GM23338 (cell line): Measurements from ENCODE around the gene PSMB10. TPM values are rescaled to one million over a fixed set of nuclear protein-coding genes. Genes with fewer than 3 reads are reported as not detected.

Experiments used
- ATAC-seq: fragments of 200-7000 bp; cut with Tn5 transposase; 3 replicates; pipeline ENCODE4 v1.9.1; 2020
- DNase-seq: peaks from one replicate; pipeline ENCODE4 v3.0.0-alpha.2; 2015; ENCODE audit warnings: low spot score
- H2AFZ ChIP-seq: fragments of 200-600 bp; sonication (generic); 2 replicates; pipeline ENCODE4 v1.8.0; 2016; ENCODE audit warnings: antibody characterized with exemption, mild to moderate bottlenecking, moderate library complexity
- H3F3A ChIP-seq: fragments of 200-600 bp; sonication (generic); replicated peaks from 2 replicates; pipeline ENCODE4 v1.8.0; 2017; ENCODE audit warnings: antibody characterized with exemption, mixed run types, low read depth
- H3K27ac ChIP-seq: fragments of 200-600 bp; sonication (generic); 2 replicates; pipeline ENCODE4 v1.6.1; 2016; ENCODE audit warnings: low read depth
- H3K27me3 ChIP-seq: fragments of 200-600 bp; sonication (generic); 2 replicates; pipeline ENCODE4 v1.8.0; 2016; ENCODE audit warnings: mild to moderate bottlenecking, mixed run types, moderate library complexity; ENCODE audit not compliant: insufficient read depth
- H3K36me3 ChIP-seq: fragments of 200-600 bp; sonication (generic); 2 replicates; pipeline ENCODE4 v1.8.0; 2016; ENCODE audit warnings: mild to moderate bottlenecking; ENCODE audit not compliant: insufficient read depth
- H3K4me1 ChIP-seq: fragments of 200-600 bp; sonication (generic); 2 replicates; pipeline ENCODE4 v1.8.0; 2016; ENCODE audit warnings: mild to moderate bottlenecking, moderate library complexity; ENCODE audit not compliant: insufficient read depth
- H3K4me2 ChIP-seq: fragments of 200-600 bp; sonication (generic); 2 replicates; pipeline ENCODE4 v1.7.1; 2017; ENCODE audit warnings: mixed run types
- H3K4me3 ChIP-seq: fragments of 200-600 bp; sonication (generic); 2 replicates; pipeline ENCODE4 v1.6.1; 2016; ENCODE audit warnings: mixed run types
- H3K79me2 ChIP-seq: fragments of 200-600 bp; sonication (generic); replicated peaks from 2 replicates; pipeline ENCODE4 v1.8.0; 2017; ENCODE audit warnings: mild to moderate bottlenecking; ENCODE audit not compliant: insufficient read depth
- H3K9me2 ChIP-seq: fragments of 200-600 bp; sonication (generic); 2 replicates; pipeline ENCODE4 v1.8.0; 2017; ENCODE audit not compliant: insufficient read depth
- H4K20me1 ChIP-seq: fragments of 200-600 bp; sonication (generic); replicated peaks from 2 replicates; pipeline ENCODE4 v1.8.0; 2017; ENCODE audit warnings: mild to moderate bottlenecking; ENCODE audit not compliant: insufficient read depth
- H3K27ac Mint-ChIP-seq: 2 replicates; pipeline ENCODE4 v1.8.0; 2020; ENCODE audit warnings: inconsistent platforms, mild to moderate bottlenecking, moderate library complexity, mixed read lengths
- H3K27me3 Mint-ChIP-seq: 3 replicates; pipeline ENCODE4 v1.8.0; 2022; ENCODE audit warnings: low read depth, mild to moderate bottlenecking, moderate library complexity, mixed read lengths, inconsistent platforms; ENCODE audit not compliant: insufficient read depth, poor library complexity
- H3K36me3 Mint-ChIP-seq: 3 replicates; pipeline ENCODE4 v1.8.0; 2021; ENCODE audit warnings: low read depth, mild to moderate bottlenecking, inconsistent platforms, moderate library complexity, mixed read lengths
- H3K4me1 Mint-ChIP-seq: 3 replicates; pipeline ENCODE4 v1.8.0; 2020; ENCODE audit warnings: mild to moderate bottlenecking, inconsistent platforms, mixed read lengths
- H3K4me3 Mint-ChIP-seq: 3 replicates; pipeline ENCODE4 v1.8.0; 2021; ENCODE audit warnings: moderate library complexity, mild to moderate bottlenecking, inconsistent platforms, mixed read lengths
- H3K9me3 Mint-ChIP-seq: 3 replicates; pipeline ENCODE4 v1.8.0; 2020; ENCODE audit warnings: moderate library complexity, mild to moderate bottlenecking, inconsistent platforms, mixed read lengths
- EZH2phosphoT487 ChIP-seq: fragments of 200-600 bp; sonication (generic); IDR thresholded peaks from one replicate; pipeline ENCODE4 v1.8.1; 2018; ENCODE audit warnings: antibody characterized with exemption; ENCODE audit not compliant: unreplicated experiment
- NANOG ChIP-seq: IDR thresholded peaks from 2 replicates; pipeline ENCODE4 v1.6.1; 2016; ENCODE audit warnings: antibody characterized with exemption, borderline replicate concordance
- POLR2AphosphoS5 ChIP-seq: IDR thresholded peaks from 2 replicates; pipeline ENCODE4 v1.6.1; 2016; ENCODE audit warnings: antibody characterized with exemption, low read depth
- STAT1 ChIP-seq: IDR thresholded peaks from one replicate; pipeline ENCODE4 v1.6.1; 2016; ENCODE audit warnings: antibody characterized with exemption; ENCODE audit not compliant: unreplicated experiment
- ZNF114 ChIP-seq: fragments of 250-450 bp; sonication (Bioruptor Pico); IDR thresholded peaks from 2 replicates; pipeline ENCODE4 v1.5.0; 2020; ENCODE audit warnings: mild to moderate bottlenecking, moderate library complexity
- long read RNA-seq: library from polyadenylated mRNA; unstranded; transcript quantifications from one replicate; pipeline ENCODE4 v2.0.0, GENCODE V29; 2020; ENCODE audit not compliant: unreplicated experiment
- polyA plus RNA-seq: library from polyadenylated mRNA; unstranded; fragments of >200 nt; fragmentation: Nextera tagmentation; extraction: Ambion mirVana; gene quantifications from 2 replicates; pipeline ENCODE4 v1.2.1, GENCODE V29; 2016
- total RNA-seq: library from RNA; depleted of rRNA; stranded (reverse); fragments of >200 nt; shearing (Covaris generic); gene quantifications from 2 replicates; pipeline ENCODE4 v1.2.3, GENCODE V29; 2014; rRNA removed
- TF ChIP-seq, protein P1 (sequence below): IDR thresholded peaks from 2 replicates; pipeline ENCODE4 v1.6.1; 2016; ENCODE audit warnings: antibody characterized with exemption
- TF ChIP-seq, protein P2 (sequence below), 2 experiments: fragments of 200-600 bp in 1 of 2; sonication (generic) in 1 of 2; conservative IDR thresholded peaks; 2 replicates each; pipeline versions ENCODE4 v1.5.1 to v1.6.1; 2016 to 2017; ENCODE audit warnings: antibody characterized with exemption in 2 of 2, low read depth in 2 of 2, mild to moderate bottlenecking in 2 of 2, moderate library complexity in 1 of 2
- TF ChIP-seq, protein P3 (sequence below): IDR thresholded peaks from one replicate; pipeline ENCODE4 v1.6.1; 2018; ENCODE audit warnings: antibody characterized with exemption; ENCODE audit not compliant: unreplicated experiment

The PSMB10 gene
- total RNA-seq (27.5 and 35.0 TPM in 2 replicates), polyA plus RNA-seq (114 and 129 TPM in 2 replicates)
- long read RNA-seq, transcript PSMB10-203 (4 exons, 591 nt): major isoform, 20 of 24 reads
- long read RNA-seq, partial matches to known transcripts: 3 of 24 reads
- long read RNA-seq, other reads (novel, unspliced or antisense): 0 of 24 reads

DNA sequence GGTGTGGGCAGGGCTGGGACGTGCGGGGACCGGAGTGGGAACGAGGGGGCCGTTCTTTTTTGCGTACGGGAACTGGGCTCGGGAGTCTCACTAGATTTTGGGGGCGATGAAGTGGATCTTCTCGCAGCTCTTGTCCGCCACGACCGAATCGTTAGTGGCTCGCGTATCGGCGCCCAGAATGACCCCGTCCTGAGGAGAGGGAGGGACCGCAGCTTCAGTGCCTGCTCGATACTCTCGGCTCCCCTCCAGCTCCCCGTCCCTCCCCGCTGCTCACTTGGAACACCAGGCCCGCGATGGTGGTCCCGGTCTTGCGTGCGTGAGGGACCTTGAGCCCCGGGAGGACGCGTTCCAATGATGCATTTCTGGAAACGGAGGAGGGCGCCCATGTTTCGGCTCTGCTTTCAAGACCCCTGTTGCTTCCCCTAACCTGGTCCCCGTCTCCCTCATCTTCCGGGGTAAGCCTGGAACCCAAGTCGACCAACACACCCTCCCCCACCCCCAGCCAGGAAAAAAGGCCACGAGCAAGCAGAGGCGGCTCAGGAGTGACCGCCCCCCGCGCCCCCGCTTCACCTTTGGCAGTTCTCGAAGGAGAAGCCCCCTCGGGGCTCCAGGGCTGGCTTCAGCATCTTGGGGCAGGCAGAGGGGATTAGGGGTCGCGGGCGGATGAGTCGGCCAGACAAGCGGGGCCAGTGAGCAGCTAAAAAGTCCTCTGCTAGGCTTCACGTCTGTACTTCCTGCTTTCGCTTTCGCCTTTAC, at the start of gene PSMB10:
Gene PSMB10 (minus strand): TSS at position 727 of the 756 bp plus-strand sequence. CDS start 101 bp downstream, at position 626.
- Histone ChIP-seq H3K27me3 (no peaks in the 10 kb centered on the region), H3K9me2 (no peaks in the 10 kb centered on the region), H3K27ac (peak within 1 kb of the TSS; percentile 79; the same call in 1 of the 2 replicates), H3F3A (peaks cover 9% of the 10 kb centered on the region), H4K20me1 (peaks cover 8% of the 10 kb centered on the region), H3K4me3 (peak within 1 kb of the TSS; percentile 98), H3K36me3 (peaks cover 2% of the 10 kb centered on the region; the same call in 1 of the 2 replicates), H2AFZ (peak within 1 kb of the TSS; percentile 87; the same call in 1 of the 2 replicates), H3K79me2 (peaks cover 5% of the 10 kb centered on the region; the same call in 1 of the 2 replicates), H3K4me2 (peak within 1 kb of the TSS; percentile 99), H3K4me1 (peaks cover 10% of the 10 kb centered on the region; the same call in 1 of the 2 replicates)
- Mint-ChIP-seq H3K27me3 (peaks cover 40% of the 10 kb centered on the region), H3K4me1 (peaks cover 21% of the 10 kb centered on the region), H3K36me3 (peaks cover 20% of the 10 kb centered on the region; the same call in 2 of the 3 replicates), H3K27ac (peak within 1 kb of the TSS; percentile 99), H3K4me3 (peak within 1 kb of the TSS; percentile 100), H3K9me3 (0 out of 3 replicates have a peak, but pooled peaks cover 3% of the 10 kb centered on the region)
- peak; percentile 10 for ATAC-seq
- DNase-seq: peak; percentile 63
- TF ChIP-seq EZH2phosphoT487 (no peak), STAT1 (no peak)
- TF ChIP-seq, protein P1, sequence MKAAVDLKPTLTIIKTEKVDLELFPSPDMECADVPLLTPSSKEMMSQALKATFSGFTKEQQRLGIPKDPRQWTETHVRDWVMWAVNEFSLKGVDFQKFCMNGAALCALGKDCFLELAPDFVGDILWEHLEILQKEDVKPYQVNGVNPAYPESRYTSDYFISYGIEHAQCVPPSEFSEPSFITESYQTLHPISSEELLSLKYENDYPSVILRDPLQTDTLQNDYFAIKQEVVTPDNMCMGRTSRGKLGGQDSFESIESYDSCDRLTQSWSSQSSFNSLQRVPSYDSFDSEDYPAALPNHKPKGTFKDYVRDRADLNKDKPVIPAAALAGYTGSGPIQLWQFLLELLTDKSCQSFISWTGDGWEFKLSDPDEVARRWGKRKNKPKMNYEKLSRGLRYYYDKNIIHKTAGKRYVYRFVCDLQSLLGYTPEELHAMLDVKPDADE: no peak
- TF ChIP-seq, protein P2, sequence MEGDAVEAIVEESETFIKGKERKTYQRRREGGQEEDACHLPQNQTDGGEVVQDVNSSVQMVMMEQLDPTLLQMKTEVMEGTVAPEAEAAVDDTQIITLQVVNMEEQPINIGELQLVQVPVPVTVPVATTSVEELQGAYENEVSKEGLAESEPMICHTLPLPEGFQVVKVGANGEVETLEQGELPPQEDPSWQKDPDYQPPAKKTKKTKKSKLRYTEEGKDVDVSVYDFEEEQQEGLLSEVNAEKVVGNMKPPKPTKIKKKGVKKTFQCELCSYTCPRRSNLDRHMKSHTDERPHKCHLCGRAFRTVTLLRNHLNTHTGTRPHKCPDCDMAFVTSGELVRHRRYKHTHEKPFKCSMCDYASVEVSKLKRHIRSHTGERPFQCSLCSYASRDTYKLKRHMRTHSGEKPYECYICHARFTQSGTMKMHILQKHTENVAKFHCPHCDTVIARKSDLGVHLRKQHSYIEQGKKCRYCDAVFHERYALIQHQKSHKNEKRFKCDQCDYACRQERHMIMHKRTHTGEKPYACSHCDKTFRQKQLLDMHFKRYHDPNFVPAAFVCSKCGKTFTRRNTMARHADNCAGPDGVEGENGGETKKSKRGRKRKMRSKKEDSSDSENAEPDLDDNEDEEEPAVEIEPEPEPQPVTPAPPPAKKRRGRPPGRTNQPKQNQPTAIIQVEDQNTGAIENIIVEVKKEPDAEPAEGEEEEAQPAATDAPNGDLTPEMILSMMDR (conservative IDR thresholded peaks at IDR 0.05; ENCODE audit: low read depth in 2 of 2): peak in 1 of 2 experiments; percentile 21; a peak in 1 of 4 replicates

DNA sequence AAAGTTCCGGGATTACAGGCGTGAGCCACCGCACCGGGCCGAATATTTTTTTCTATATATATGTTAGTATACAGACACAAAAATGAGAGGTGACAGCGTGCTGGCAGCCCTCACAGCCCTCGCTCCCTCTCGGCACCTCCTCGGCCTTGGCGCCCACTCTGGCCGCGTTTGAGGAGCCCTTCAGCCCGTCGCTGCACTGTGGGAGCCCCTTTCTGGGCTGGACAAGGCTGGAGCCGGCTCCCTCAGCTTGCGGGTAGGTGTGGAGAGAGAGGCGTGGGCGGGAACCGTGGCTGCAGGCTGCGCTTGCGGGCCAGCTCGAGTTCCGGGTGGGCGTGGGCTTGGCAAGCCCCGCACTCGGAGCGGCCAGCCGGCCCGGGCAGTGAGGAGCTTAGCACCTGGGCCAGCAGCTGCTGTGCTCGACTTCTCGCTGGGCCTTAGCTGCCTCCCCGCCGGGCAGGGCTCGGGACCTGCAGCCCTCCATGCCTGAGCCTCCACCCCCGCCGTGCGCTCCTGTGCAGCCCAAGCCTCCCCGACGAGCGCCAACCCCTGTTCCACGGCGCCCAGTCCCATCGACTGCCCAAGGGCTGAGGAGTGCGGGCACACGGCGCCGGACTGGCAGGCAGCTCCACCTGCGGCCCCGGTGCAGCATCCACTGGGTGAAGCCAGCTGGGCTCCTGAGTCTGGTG, 45.5 kb upstream of the PSMB10 start:
- no peak overlapping the region for H3K27ac ChIP-seq
- H3K9me3 Mint-ChIP-seq: peaks cover 8% of the 10 kb centered on the region
- no peak for TF ChIP-seq ZNF114 (CRISPR knock-in tag)
- TF ChIP-seq POLR2AphosphoS5: no peak
- TF ChIP-seq STAT1: no peak
- TF ChIP-seq EZH2phosphoT487: no peak
- TF ChIP-seq, protein P3, sequence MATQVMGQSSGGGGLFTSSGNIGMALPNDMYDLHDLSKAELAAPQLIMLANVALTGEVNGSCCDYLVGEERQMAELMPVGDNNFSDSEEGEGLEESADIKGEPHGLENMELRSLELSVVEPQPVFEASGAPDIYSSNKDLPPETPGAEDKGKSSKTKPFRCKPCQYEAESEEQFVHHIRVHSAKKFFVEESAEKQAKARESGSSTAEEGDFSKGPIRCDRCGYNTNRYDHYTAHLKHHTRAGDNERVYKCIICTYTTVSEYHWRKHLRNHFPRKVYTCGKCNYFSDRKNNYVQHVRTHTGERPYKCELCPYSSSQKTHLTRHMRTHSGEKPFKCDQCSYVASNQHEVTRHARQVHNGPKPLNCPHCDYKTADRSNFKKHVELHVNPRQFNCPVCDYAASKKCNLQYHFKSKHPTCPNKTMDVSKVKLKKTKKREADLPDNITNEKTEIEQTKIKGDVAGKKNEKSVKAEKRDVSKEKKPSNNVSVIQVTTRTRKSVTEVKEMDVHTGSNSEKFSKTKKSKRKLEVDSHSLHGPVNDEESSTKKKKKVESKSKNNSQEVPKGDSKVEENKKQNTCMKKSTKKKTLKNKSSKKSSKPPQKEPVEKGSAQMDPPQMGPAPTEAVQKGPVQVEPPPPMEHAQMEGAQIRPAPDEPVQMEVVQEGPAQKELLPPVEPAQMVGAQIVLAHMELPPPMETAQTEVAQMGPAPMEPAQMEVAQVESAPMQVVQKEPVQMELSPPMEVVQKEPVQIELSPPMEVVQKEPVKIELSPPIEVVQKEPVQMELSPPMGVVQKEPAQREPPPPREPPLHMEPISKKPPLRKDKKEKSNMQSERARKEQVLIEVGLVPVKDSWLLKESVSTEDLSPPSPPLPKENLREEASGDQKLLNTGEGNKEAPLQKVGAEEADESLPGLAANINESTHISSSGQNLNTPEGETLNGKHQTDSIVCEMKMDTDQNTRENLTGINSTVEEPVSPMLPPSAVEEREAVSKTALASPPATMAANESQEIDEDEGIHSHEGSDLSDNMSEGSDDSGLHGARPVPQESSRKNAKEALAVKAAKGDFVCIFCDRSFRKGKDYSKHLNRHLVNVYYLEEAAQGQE: no peak
- no peak for TF ChIP-seq NANOG
- no peaks in the 10 kb centered on the region for H3K79me2 ChIP-seq
- no peaks in the 10 kb centered on the region for H3K4me1 ChIP-seq
- no peaks in the 10 kb centered on the region for H3K36me3 Mint-ChIP-seq
- ATAC-seq: no peak
- H3K9me2 ChIP-seq: no peaks in the 10 kb centered on the region
- H3K27ac Mint-ChIP-seq: no peak overlapping the region
- peaks cover 8% of the 10 kb centered on the region; the same call in 2 of the 3 replicates for H3K4me1 Mint-ChIP-seq
- H3K4me2 ChIP-seq: no peak overlapping the region
- H3K4me3 ChIP-seq: no peak overlapping the region
- H3K36me3 ChIP-seq: no peaks in the 10 kb centered on the region
- no peak overlapping the region for H3K4me3 Mint-ChIP-seq
- no peaks in the 10 kb centered on the region for H3F3A ChIP-seq
- no peaks in the 10 kb centered on the region for H3K27me3 ChIP-seq
- H3K27me3 Mint-ChIP-seq: peaks cover 16% of the 10 kb centered on the region
- no peaks in the 10 kb centered on the region for H4K20me1 ChIP-seq
- DNase-seq: no peak
- no peak overlapping the region for H2AFZ ChIP-seq
